ENCODE measurements around the gene NLRP9.
"Not testable (repeated sequence)": the region's sequence is repeated elsewhere in the genome, so short reads cannot be mapped to it uniquely, and the experiment has no call there.

The NLRP9 gene

GRCh38 chr19:55738302-55738701 lies at the start of gene NLRP9:
Gene NLRP9, minus strand, starts transcription at chr19:55738402. Its CDS starts 28 bp downstream, at chr19:55738374.
- no peak for DNase-seq (ENCODE audit: low spot score)

- no peak for DNase-seq (ENCODE audit: low spot score)
Observed at GRCh38 chr19:55781112-55781511, 42.9 kb upstream of the NLRP9 start.

GRCh38 chr19:55778331-55778730 lies 40.1 kb upstream of the NLRP9 start:
- no peak for DNase-seq (ENCODE audit: low spot score)

DNA sequence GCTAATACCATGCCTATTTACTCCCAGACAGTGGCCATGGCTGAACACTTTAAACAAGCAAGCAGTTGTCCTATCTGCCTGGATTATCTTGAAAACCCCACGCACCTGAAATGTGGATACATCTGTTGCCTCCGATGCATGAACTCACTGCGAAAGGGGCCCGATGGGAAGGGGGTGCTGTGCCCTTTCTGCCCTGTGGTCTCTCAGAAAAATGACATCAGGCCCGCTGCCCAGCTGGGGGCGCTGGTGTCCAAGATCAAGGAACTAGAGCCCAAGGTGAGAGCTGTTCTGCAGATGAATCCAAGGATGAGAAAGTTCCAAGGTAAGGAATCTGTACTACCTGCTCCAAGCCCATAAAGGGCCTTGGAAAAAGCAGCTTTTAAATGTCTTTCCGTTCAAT lies 39.3 kb upstream of the NLRP9 start:
- no peak for DNase-seq (ENCODE audit: low spot score)

GRCh38 chr19:55769632-55770031 lies 31.4 kb upstream of the NLRP9 start:
- DNase-seq (ENCODE audit: low spot score): not testable (repeated sequence)

DNA sequence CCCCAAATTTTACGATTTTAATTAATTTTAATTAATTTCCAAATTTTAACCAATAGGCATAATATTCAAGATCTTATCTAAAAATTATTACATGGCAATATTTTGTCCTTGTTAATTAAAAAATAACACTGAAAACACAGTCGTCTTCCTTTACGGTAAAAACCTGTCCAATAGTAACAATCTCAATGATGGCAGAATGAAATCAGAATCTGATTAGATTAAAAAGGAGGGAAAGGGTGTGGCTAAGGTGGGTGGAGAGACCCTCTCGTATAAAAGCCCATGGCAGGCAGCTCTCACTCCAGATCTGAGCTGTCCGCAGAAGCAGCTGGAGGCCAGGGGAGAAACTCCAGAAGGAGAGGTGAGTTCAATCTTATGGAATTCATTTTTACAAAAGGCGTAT lies 30.6 kb upstream of the NLRP9 start, which contains the start of gene RFPL4AL1:
Gene RFPL4AL1, plus strand, starts transcription at position 301 of the 400 bp plus-strand sequence. CDS start 2,687 bp downstream, outside the sequence.
- DNase-seq (ENCODE audit: low spot score): not testable (repeated sequence)

- DNase-seq (ENCODE audit: low spot score): no peak
Observed at GRCh38 chr19:55766466-55766865, 28.3 kb upstream of the NLRP9 start.

DNA sequence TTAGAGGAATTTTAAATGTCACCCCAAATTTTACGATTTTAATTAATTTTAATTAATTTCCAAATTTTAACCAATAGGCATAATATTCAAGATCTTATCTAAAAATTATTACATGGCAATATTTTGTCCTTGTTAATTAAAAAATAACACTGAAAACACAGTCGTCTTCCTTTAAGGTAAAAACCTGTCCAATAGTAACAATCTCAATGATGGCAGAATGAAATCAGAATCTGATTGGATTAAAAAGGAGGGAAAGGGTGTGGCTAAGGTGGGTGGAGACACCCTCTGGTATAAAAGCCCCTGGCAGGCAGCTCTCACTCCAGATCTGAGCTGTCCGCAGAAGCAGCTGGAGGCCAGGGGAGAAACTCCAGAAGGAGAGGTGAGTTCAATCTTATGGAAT lies 20.6 kb upstream of the NLRP9 start, which contains the start of gene RFPL4A:
Gene RFPL4A, plus strand, starts transcription at position 301 of the 400 bp plus-strand sequence. CDS start 2,704 bp downstream, outside the sequence.
- not testable (repeated sequence) for DNase-seq (ENCODE audit: low spot score)

GRCh38 chr19:55756808-55757207 lies 18.6 kb upstream of the NLRP9 start:
- DNase-seq (ENCODE audit: low spot score): not testable (repeated sequence)

DNA sequence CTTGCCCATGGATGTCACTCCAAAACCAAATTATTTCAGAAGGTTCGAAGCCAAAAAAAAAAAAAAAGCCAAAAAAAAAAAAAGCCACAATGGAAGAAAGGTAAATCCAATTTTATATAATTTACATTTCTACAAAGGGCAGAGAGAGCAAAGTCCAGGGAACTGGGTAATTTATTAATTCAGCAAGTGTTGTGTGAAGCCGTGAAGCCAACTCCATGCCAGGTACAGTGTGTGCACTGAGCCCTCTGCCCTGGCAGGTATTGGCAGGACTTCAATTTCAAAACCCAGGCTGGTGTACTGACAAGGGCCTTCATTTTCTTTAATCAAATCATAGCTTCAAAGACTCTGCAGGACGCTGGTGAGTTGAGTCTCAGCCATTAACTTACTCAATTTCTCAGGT lies 15.2 kb upstream of the NLRP9 start:
- DNase-seq (ENCODE audit: low spot score): no peak

GRCh38 chr19:55750715-55751114 lies 12.5 kb upstream of the NLRP9 start:
- no peak for DNase-seq (ENCODE audit: low spot score)

- not testable (repeated sequence) for DNase-seq (ENCODE audit: low spot score)
Observed at GRCh38 chr19:55730378-55730777, 7.8 kb downstream of the NLRP9 start.

DNA sequence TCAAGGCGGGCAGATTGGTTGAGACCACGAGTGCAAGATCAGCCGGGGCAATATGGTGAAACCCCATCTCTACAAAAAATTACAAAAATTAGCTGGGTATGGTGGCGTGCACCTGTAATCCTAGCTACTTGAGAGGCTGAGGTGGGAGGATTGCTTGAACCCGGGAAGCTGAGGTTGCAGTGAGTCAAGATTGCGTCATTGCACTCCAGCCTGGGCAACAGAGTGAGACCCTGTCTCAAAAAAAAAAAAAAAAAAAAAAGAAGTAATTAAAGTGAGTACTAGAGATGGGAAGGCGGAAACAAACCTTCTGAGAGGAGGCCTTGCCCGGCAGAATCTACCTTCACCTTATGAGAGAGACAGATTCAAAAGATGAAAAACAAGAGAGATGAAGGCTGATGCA lies 14.7 kb downstream of the NLRP9 start:
- no peak for DNase-seq (ENCODE audit: low spot score)

DNA sequence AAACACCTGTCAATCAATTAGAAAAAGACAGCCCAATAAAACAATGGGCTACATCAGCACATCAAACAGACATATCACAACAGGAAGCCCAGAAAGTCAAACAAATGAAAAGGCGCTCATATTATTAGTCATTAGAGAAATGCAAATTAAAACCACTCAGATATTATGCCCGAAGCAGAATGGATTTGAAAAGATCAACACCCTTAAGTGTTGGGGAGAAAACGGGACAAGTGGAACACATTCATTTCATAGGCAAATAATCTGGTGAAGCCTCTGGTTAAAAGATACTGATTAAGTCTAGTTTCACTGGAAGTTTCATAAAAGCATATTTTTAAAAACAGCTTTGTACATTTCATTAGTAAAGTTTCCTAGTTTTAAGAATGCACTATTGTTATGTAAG lies 17.4 kb downstream of the NLRP9 start:
- no peak for DNase-seq (ENCODE audit: low spot score)

- no peak for DNase-seq (ENCODE audit: low spot score)
Observed at GRCh38 chr19:55720214-55720746, 17.9 kb downstream of the NLRP9 start.

DNA sequence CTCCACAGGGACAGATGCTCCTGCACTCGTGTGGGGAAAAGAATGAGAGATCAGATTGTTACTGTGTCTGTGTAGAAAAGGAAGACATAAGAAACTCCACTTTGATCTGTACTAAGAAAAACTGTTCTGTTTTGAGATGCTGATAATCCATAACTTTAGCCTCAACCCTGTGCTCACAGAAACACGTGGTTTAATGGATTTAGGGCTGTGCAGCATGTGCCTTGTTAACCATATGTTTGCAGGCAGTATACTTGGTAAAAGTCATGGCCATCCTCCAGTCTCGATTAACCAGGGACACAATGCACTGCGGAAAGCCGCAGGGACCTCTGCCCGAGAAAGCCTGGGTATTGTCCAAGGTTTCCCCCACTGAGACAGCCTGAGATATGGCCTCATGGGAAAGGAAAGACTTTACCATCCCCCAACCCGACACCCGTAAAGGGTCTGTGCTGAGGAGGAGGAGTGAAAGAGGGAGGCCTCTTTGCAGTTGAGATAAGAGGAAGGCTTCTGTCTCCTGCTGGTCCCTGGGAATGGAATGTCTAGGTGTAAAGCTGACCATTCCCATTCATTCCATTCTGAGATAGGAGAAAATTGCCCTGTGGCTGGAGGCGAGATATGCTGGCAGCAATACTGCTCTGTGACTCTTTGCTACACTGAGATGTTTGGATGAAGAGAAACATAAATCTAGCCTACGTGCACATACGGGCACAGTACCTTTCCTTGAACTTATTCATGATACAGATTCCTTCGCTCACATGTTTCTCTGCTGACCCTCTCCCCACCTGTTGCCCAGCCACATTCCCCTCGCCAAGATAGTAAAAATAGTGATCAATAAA lies 20.1 kb downstream of the NLRP9 start:
- not testable (repeated sequence) for DNase-seq (ENCODE audit: low spot score)

- DNase-seq (ENCODE audit: low spot score): no peak
Observed at GRCh38 chr19:55717251-55717650, 21.0 kb downstream of the NLRP9 start.

DNA sequence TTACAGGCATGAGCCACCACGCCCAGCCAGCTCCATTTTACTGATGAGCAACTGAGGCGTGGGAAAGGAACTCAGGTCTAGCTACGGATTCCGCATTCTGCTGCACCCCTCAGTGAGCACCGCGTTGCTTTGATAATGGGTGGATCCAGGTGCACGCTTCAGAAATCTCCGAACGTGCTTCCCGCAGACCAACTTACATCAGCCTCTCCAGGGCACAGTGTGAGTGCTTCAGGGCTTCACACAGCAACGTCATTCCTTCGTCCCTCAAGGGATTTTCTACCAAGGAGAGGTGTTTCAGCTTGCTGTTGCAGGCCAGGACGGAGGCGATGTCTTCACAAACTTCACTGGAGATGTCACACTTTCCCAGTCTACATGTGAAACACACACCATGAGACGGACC lies 21.7 kb downstream of the NLRP9 start:
- no peak for DNase-seq (ENCODE audit: low spot score)

GRCh38 chr19:55712804-55713631 lies 25.2 kb downstream of the NLRP9 start:
- no peak for DNase-seq (ENCODE audit: low spot score)

DNA sequence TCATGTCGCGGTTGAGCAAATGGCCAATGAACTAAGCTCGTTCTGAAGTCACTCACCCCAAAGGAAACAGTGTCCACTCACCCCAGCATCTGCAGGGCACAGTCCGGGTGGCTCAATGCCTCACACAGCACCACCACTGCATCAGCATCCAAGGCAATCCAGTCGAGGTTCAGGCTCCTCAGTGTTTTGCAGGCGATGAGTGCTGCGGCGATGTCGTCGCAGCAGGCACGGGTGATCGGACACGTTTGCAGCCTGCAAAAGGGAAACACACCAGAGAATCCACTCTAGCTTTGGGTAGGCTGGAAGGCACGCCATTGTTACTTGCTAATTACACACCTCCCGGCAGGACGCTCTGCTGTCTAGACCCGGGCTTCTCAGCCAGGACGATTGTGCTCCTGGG lies 26.5 kb downstream of the NLRP9 start:
- DNase-seq (ENCODE audit: low spot score): no peak

- DNase-seq (ENCODE audit: low spot score): no peak
Observed at GRCh38 chr19:55705972-55706371, 32.2 kb downstream of the NLRP9 start.

DNA sequence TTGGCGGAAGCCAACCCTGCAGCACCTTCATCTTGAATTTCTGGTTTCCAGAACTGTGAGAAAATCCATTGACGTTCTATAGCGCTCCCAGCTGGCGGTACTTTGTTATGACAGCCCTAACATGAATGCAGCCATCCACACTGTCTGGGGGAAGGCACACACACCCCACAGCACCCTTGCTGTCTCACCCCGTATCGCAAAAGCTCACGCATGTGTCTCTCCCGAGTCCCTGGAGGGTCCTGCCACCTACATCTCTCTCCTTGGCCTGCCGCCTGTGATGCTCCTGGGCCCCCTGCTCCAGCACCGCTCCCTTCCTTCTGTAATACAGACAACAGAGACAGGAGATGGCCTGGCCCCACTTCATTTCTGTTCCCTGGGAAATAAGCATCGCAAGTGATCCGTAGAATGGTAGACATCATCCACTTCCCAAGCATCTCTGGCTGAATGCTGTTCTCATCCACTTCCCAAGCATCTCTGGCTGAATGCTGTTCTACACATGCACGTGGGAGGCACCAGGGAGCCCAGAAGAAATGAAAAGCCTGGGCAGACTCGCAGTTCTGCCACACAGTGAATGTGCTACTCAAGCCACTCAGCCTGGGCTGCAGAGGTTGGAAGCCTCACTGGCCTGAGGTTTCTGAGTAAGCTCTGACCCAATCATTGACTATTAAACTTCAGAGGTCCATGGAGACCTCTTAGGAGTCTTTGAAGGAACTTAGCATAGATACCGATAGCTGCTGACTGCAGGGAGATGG lies 33.5 kb downstream of the NLRP9 start:
- no peak for DNase-seq (ENCODE audit: low spot score)

All from globus pallidus (tissue), 1 donor.